K562 (cell line): ENCODE results near the gene TBC1D10A. TPM values are rescaled to one million over a fixed set of nuclear protein-coding genes. Genes with fewer than 3 reads are reported as not detected.

Experiments
- ATAC-seq: fragments of 200-7000 bp; cut with Tn5 transposase; 3 replicates; pipeline ENCODE4 v1.9.1; 2020; ENCODE audit warnings: moderate library complexity
- BruUV-seq: library from RNA; stranded (reverse); fragments of 400-500 nt; replicated peaks from 2 replicates; lab custom pipeline; 2021; lab: Mats Ljungman, UMichigan
- CTCF ChIA-PET: fragments of 300-600 bp; formaldehyde crosslinking; extraction: SDS; loops from one replicate; lab custom pipeline; 2021; ENCODE audit warnings: low intra/inter-chr PET ratio; lab: Yijun Ruan, JAX
- POLR2A ChIA-PET: fragments of 300-600, 350-650 bp; sonication (Branson Sonifier 250); formaldehyde crosslinking; extraction: SDS; loops from one replicate; lab custom pipeline; 2021; ENCODE audit warnings: antibody characterized with exemption, inconsistent platforms; lab: Yijun Ruan, JAX
- DNase-seq, 4 experiments: peaks; one replicate each; pipeline versions ENCODE4 v3.0.0 to v3.0.0-alpha.2; 2011 to 2018; ENCODE audit warnings: low spot score in 3 of 4, mixed read lengths in 3 of 4; ENCODE audit errors: extremely low read depth in 1 of 4
- FAIRE-seq: peaks from 2 replicates; lab custom pipeline; 2011; peaks lifted over from hg19 to GRCh38; lab: Jason Lieb, UNC
- H2AFZ ChIP-seq: 2 replicates; pipeline ENCODE4 v1.6.0; 2011; ENCODE audit warnings: low read depth, low read length, control low read depth, inconsistent platforms
- H3K27ac ChIP-seq: fragments of 200-600 bp; 3 replicates; pipeline ENCODE4 v1.8.0; 2011; ENCODE audit warnings: low read depth, mild to moderate bottlenecking, control low read depth, inconsistent platforms, low read length, moderate library complexity, mixed read lengths; ENCODE audit errors: extremely low read depth
- H3K27me3 ChIP-seq, 2 experiments: fragments of 300-600 bp in 1 of 2; 2 replicates in 1 of 2; 3 replicates in 1 of 2; pipeline versions ENCODE4 v1.6.0 to v1.8.0; 2011; ENCODE audit warnings: inconsistent platforms in 2 of 2, low read length in 2 of 2, mild to moderate bottlenecking in 1 of 2, mixed read lengths in 1 of 2, moderate library complexity in 1 of 2; ENCODE audit not compliant: control insufficient read depth in 2 of 2, insufficient read depth in 2 of 2
- H3K36me3 ChIP-seq: fragments of 300-600 bp; 3 replicates; pipeline ENCODE4 v1.8.0; 2011; ENCODE audit warnings: mild to moderate bottlenecking, low read length, inconsistent platforms; ENCODE audit not compliant: control insufficient read depth, insufficient read depth
- H3K4me1 ChIP-seq, 2 experiments: fragments of 200-600 bp in 1 of 2; replicated peaks in 1 of 2; 2 replicates in 1 of 2; 3 replicates in 1 of 2; pipeline versions ENCODE4 v1.5.1 to v1.8.0; 2011; ENCODE audit warnings: inconsistent platforms in 2 of 2, low read length in 2 of 2, mild to moderate bottlenecking in 1 of 2, mixed read lengths in 1 of 2, moderate library complexity in 1 of 2; ENCODE audit not compliant: control insufficient read depth in 2 of 2, insufficient read depth in 2 of 2
- H3K4me2 ChIP-seq: 2 replicates; pipeline ENCODE4 v1.6.1; 2011; ENCODE audit warnings: low read length, control low read depth, inconsistent platforms, mixed read lengths; ENCODE audit not compliant: insufficient read depth
- H3K4me3 ChIP-seq: fragments of 200-600 bp; sonication (generic), shearing (Covaris generic); 2 replicates; pipeline ENCODE4 v1.5.1; 2016; ENCODE audit warnings: control low read depth, inconsistent platforms
- H3K79me2 ChIP-seq: fragments of 200-600 bp; 3 replicates; pipeline ENCODE4 v1.8.0; 2011; ENCODE audit warnings: low read length, inconsistent platforms; ENCODE audit not compliant: control insufficient read depth, insufficient read depth
- H3K9ac ChIP-seq, 2 experiments: 2 replicates each; pipeline versions ENCODE4 v1.6.0 to v1.6.1; 2011; ENCODE audit warnings: low read depth in 2 of 2, low read length in 2 of 2, control low read depth in 1 of 2, inconsistent platforms in 1 of 2, mild to moderate bottlenecking in 1 of 2, mixed read lengths in 1 of 2; ENCODE audit not compliant: insufficient read depth in 1 of 2
- H3K9me1 ChIP-seq: one replicate; pipeline ENCODE4 v1.6.0; 2011; ENCODE audit warnings: inconsistent platforms, mild to moderate bottlenecking, low read length, moderate library complexity; ENCODE audit not compliant: control insufficient read depth, insufficient read depth
- H3K9me3 ChIP-seq: replicated peaks from 2 replicates; pipeline ENCODE4 v1.5.1; 2011; ENCODE audit warnings: low read depth, low read length, inconsistent platforms; ENCODE audit not compliant: control insufficient read depth, insufficient read depth
- H4K20me1 ChIP-seq: replicated peaks from 2 replicates; pipeline ENCODE4 v1.6.1; 2011; ENCODE audit warnings: low read length, inconsistent platforms, mixed read lengths; ENCODE audit not compliant: control insufficient read depth, insufficient read depth
- CHD1 ChIP-seq: fragments of 200-600 bp; sonication (generic); IDR thresholded peaks from one replicate; pipeline ENCODE4 v1.6.1; 2012; ENCODE audit warnings: mild to moderate bottlenecking, moderate library complexity, low read length, inconsistent platforms
- CXXC5 ChIP-seq: fragments of 250-450 bp; sonication (Bioruptor Pico); IDR thresholded peaks from 2 replicates; pipeline ENCODE4 v1.8.0; 2022; ENCODE audit warnings: inconsistent platforms, mild to moderate bottlenecking, moderate library complexity
- DNMT1 ChIP-seq: fragments of 450-650 bp; IDR thresholded peaks from 2 replicates; pipeline ENCODE4 v1.6.1; 2016; ENCODE audit warnings: antibody characterized with exemption, mild to moderate bottlenecking
- FOXP1 ChIP-seq: sonication (generic); formaldehyde crosslinking; IDR thresholded peaks from 2 replicates; pipeline ENCODE4 v1.8.0; 2022; ENCODE audit warnings: mild to moderate bottlenecking, missing genetic modification reagents
- HEY1 ChIP-seq: fragments of 250-450 bp; sonication (Bioruptor Pico); IDR thresholded peaks from 2 replicates; pipeline ENCODE4 v1.5.0; 2020; ENCODE audit warnings: mild to moderate bottlenecking, moderate library complexity, borderline replicate concordance
- HNRNPL ChIP-seq: fragments of 200-400 bp; formaldehyde crosslinking; IDR thresholded peaks from 2 replicates; pipeline ENCODE4 v1.6.1; 2017; ENCODE audit warnings: low read depth, mild to moderate bottlenecking, low read length
- KLF13 ChIP-seq: fragments of 450-650 bp; IDR thresholded peaks from 2 replicates; pipeline ENCODE4 v1.6.1; 2016; ENCODE audit warnings: missing genetic modification characterization, low read depth, mild to moderate bottlenecking, missing compliant biosample characterization, moderate library complexity, borderline replicate concordance
- NRF1 ChIP-seq, 2 experiments: fragments of 450-650 bp; IDR thresholded peaks in 1 of 2; conservative IDR thresholded peaks in 1 of 2; 2 replicates each; pipeline ENCODE4 v1.6.1; 2014; ENCODE audit warnings: mild to moderate bottlenecking in 2 of 2
- PHB ChIP-seq: fragments of 250-450 bp; sonication (Bioruptor Pico); IDR thresholded peaks from 2 replicates; pipeline ENCODE4 v1.5.0; 2021
- RFX5 ChIP-seq: IDR thresholded peaks from 2 replicates; pipeline ENCODE4 v1.6.1; 2011; ENCODE audit warnings: low read depth, mild to moderate bottlenecking, improper control_type of control experiment, low read length
- ZNF124 ChIP-seq: sonication (generic); formaldehyde crosslinking; IDR thresholded peaks from 2 replicates; pipeline ENCODE4 v1.8.1; 2022; ENCODE audit warnings: missing genetic modification reagents
- ZNF212 ChIP-seq: fragments of 450-650 bp; formaldehyde crosslinking; IDR thresholded peaks from 2 replicates; pipeline ENCODE4 v1.4.0; 2020; ENCODE audit warnings: mild to moderate bottlenecking
- WGBS: fragments of 100-300 bp; shearing (Covaris generic); methylation state at CpG from one replicate; pipeline ENCODE4 v1.1.6; 2016; ENCODE audit warnings: low coverage, mixed read lengths; ENCODE audit not compliant: insufficient coverage; ENCODE audit errors: missing lambda C conversion rate; 5-methylcytosine and 5-hydroxymethylcytosine counted together
- in situ Hi-C: fragments of 300-500 bp; cut with MboI; formaldehyde crosslinking; loops from 4 replicates; pipeline ENCODE4 v1.15.0; 2018; ENCODE audit warnings: inconsistent platforms, mixed read lengths
- intact Hi-C: fragments of 100-400 bp; cut with micrococcal nuclease; formaldehyde crosslinking; loops from 2 replicates; pipeline ENCODE4 v1.14.2; 2022
- polyA plus RNA-seq, 8 experiments: library from polyadenylated mRNA; depleted of rRNA in 4 of 8; stranded (reverse) in 5 of 8; unstranded in 3 of 8; fragments of >200 nt; fragmentation: Nextera tagmentation in 2 of 8; fragmentation: Illumina TruSeq in 1 of 8; extraction: Ambion mirVana in 2 of 8; extraction: Trizol in 1 of 8; gene quantifications; 2 replicates each; pipeline versions ENCODE4 v1.2.1 to v1.2.3, GENCODE V29; 2011 to 2014; ENCODE audit warnings: inconsistent platforms in 1 of 8, missing spikeins in 1 of 8
- total RNA-seq, 7 experiments: library from RNA; depleted of rRNA in 6 of 7; stranded (reverse); fragments of >200 nt in 6 of 7; fragmentation: Illumina TruSeq in 2 of 7; extraction: Trizol in 2 of 7; gene quantifications; 2 replicates each; pipeline versions ENCODE4 v1.2.1 to v1.2.3, GENCODE V29; 2011 to 2021; ENCODE audit warnings: low replicate concordance in 1 of 7
- TF ChIP-seq, protein P1 (sequence below), 2 experiments: fragments of 450-650 bp; IDR thresholded peaks; 2 replicates each; pipeline ENCODE4 v1.6.1; 2016

TBC1D10A gene
- total and polyA plus RNA-seq, 9 of the 15 experiments (the other 6 are each of a cell fraction or from before 2014, with no cell fraction given) = 0.13 to 10.4 (median 4.6) TPM

DNA sequence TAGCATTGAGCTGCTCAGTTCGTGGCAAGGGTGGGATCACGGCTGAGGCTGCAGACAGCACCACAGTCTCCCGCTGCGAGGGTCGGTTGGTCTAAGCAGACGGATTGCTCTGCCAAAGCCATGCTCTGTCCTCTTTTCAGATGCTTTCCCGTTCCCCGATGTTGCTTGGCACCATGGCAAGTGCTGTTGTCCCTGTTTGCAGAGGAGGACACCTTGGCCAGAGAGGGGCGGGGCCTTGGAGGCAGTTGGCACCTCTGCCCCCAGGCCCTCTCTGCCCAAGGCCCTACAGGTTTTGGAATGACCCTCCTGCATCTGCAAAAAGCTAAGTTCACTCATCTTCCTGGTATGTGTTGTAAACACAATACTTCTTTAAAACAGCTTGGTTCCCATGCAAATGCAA, 41.7 kb upstream of the TBC1D10A start:
- H2AFZ ChIP-seq = no peak overlapping the region
- in situ Hi-C loops (no loop called here), intact Hi-C loops (no loop called here)
- no peaks in the 10 kb centered on the region for H3K79me2 ChIP-seq
- FAIRE-seq (no peak), DNase-seq (no peak), ATAC-seq (no peak)
- H3K9ac ChIP-seq = no peak overlapping the region
- H3K9me1 ChIP-seq = no peaks in the 10 kb centered on the region
- 36% methylated on average over 7 of the region's 9 CpGs for WGBS
- H4K20me1 ChIP-seq = no peaks in the 10 kb centered on the region
- TF ChIP-seq CXXC5 (CRISPR knock-in tag) = no peak
- TF ChIP-seq, protein P1, sequence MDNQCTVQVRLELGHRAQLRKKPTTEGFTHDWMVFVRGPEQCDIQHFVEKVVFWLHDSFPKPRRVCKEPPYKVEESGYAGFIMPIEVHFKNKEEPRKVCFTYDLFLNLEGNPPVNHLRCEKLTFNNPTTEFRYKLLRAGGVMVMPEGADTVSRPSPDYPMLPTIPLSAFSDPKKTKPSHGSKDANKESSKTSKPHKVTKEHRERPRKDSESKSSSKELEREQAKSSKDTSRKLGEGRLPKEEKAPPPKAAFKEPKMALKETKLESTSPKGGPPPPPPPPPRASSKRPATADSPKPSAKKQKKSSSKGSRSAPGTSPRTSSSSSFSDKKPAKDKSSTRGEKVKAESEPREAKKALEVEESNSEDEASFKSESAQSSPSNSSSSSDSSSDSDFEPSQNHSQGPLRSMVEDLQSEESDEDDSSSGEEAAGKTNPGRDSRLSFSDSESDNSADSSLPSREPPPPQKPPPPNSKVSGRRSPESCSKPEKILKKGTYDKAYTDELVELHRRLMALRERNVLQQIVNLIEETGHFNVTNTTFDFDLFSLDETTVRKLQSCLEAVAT (IDR thresholded peaks at IDR 0.05) = no peak
- TF ChIP-seq KLF13 (tag) = no peak
- no peak for TF ChIP-seq NRF1 (conservative IDR thresholded peaks at IDR 0.05 in 1 of 2, IDR thresholded peaks at IDR 0.05 in 1 of 2)
- no peak for TF ChIP-seq FOXP1 (CRISPR knock-in tag)
- no peak for TF ChIP-seq RFX5
- TF ChIP-seq DNMT1 = no peak
- no peak for TF ChIP-seq ZNF212
- TF ChIP-seq ZNF124 = no peak
- TF ChIP-seq CHD1 = no peak
- no peak for TF ChIP-seq HEY1
- no peak for TF ChIP-seq HNRNPL
- TF ChIP-seq PHB (CRISPR knock-in tag) = no peak
- H3K4me3 ChIP-seq = no peak overlapping the region
- POLR2A ChIA-PET = interaction anchor here (0.8 to 1.5 kb wide), 3 partner anchors 10 to 37 kb away, joined by 3 to 8 read pairs (median 4); partner anchors contain the start of genes CCDC157 and SF3A1
- CTCF ChIA-PET = no interaction called here
- no peak overlapping the region for H3K4me2 ChIP-seq
- H3K4me1 ChIP-seq = peaks cover 0 to 13% of the 10 kb centered on the region in 2 experiments; a peak in 2 of 5 replicates
- no TSS peak for BruUV-seq
- no peaks in the 10 kb centered on the region for H3K36me3 ChIP-seq
- H3K27me3 ChIP-seq = no peaks in the 10 kb centered on the region; a peak in 1 of 5 replicates
- no peak overlapping the region for H3K27ac ChIP-seq
- H3K9me3 ChIP-seq = no peaks in the 10 kb centered on the region
